ENCODE results near the gene ZNF606. TPM values are rescaled to one million over a fixed set of nuclear protein-coding genes. Genes with fewer than 3 reads are reported as not detected.
A peak's percentile ranks its signal among the peaks of the same experiment; 100 is the strongest.

Gene ZNF606
- total RNA-seq, 1 donor from 2014 or later: 39.1 TPM

GRCh38 chr19:57947088-57947418 lies 55.6 kb downstream of the ZNF606 start:
- H3K4me3 Mint-ChIP-seq: peak overlapping the region; percentile 98
- no peaks in the 10 kb centered on the region for H3K27me3 Mint-ChIP-seq
- no peak for TF ChIP-seq CTCF (conservative IDR thresholded peaks at IDR 0.05)
- H3K36me3 Mint-ChIP-seq: peaks cover 44% of the 10 kb centered on the region
- peaks cover 18% of the 10 kb centered on the region for H3K4me1 Mint-ChIP-seq (ENCODE audit: unreplicated experiment)
- no peak overlapping the region for H3K27ac Mint-ChIP-seq
- DNase-seq (ENCODE audit: extremely low spot score, unreplicated experiment): no peak
- H3K9me3 Mint-ChIP-seq: peaks cover 22% of the 10 kb centered on the region

- Mint-ChIP-seq H3K4me1 (ENCODE audit: unreplicated experiment) (peaks cover 18% of the 10 kb centered on the region), H3K9me3 (peaks cover 27% of the 10 kb centered on the region), H3K27me3 (no peaks in the 10 kb centered on the region), H3K36me3 (peaks cover 51% of the 10 kb centered on the region), H3K27ac (peak overlapping the region; percentile 30), H3K4me3 (peak overlapping the region; percentile 98)
- no peak for TF ChIP-seq CTCF (conservative IDR thresholded peaks at IDR 0.05)
- DNase-seq (ENCODE audit: extremely low spot score, unreplicated experiment): no peak
Measured at GRCh38 chr19:57946316-57946715, 56.3 kb downstream of the ZNF606 start.

DNA sequence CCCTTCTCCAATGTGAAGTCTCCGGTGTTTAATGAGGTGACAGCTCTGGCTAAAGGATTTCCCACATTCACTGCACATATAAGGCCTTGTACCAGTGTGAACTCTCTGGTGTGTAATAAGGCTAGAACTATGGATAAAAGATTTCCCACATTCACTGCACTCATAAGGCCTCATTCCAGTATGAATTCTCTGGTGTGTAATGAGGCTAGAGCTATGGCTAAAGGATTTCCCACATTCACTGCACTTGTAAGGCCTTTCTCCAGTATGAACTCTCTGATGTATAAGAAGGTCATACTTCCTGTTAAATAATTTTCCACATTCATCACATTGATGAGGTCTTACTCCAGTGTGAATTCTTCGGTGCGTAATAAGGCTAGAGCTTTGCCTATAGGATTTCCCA lies 61.0 kb downstream of the ZNF606 start:
- Mint-ChIP-seq H3K27ac (no peak overlapping the region), H3K9me3 (peaks cover 34% of the 10 kb centered on the region), H3K4me1 (ENCODE audit: unreplicated experiment) (peaks cover 10% of the 10 kb centered on the region), H3K27me3 (no peaks in the 10 kb centered on the region), H3K4me3 (no peak overlapping the region), H3K36me3 (peaks cover 76% of the 10 kb centered on the region)
- DNase-seq (ENCODE audit: extremely low spot score, unreplicated experiment): no peak
- TF ChIP-seq CTCF (conservative IDR thresholded peaks at IDR 0.05): no peak

DNA sequence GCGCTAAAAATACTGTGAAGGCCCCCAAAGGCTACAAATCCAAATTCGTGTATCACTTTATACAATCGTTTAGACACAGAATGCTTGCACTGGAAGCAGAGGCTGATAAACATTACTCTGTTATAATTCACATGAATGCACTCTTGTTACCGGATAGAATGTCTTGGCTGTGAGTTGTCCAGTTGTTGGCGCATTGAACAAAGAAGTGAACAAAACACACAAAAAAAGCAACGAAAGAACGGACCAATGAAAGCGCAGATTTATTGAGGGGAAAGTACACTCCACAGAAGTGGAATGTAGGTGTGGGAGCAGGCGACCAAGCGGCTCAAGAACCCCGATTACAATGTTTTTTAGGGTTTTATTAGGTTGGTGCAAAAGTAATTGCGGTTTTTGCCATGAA lies 66.9 kb downstream of the ZNF606 start:
- H3K4me1 Mint-ChIP-seq (ENCODE audit: unreplicated experiment): peaks cover 11% of the 10 kb centered on the region
- H3K9me3 Mint-ChIP-seq: peaks cover 31% of the 10 kb centered on the region
- DNase-seq (ENCODE audit: extremely low spot score, unreplicated experiment): no peak
- H3K27ac Mint-ChIP-seq: no peak overlapping the region
- H3K36me3 Mint-ChIP-seq: peaks cover 69% of the 10 kb centered on the region
- no peaks in the 10 kb centered on the region for H3K27me3 Mint-ChIP-seq
- no peak for TF ChIP-seq CTCF (conservative IDR thresholded peaks at IDR 0.05)
- H3K4me3 Mint-ChIP-seq: peak overlapping the region; percentile 97

- H3K9me3 Mint-ChIP-seq: peaks cover 31% of the 10 kb centered on the region
- no peaks in the 10 kb centered on the region for H3K27me3 Mint-ChIP-seq
Measured at GRCh38 chr19:57934820-57935665, 67.6 kb downstream of the ZNF606 start, which contains the start of gene ZNF418. ZNF418 (minus strand) TSS chr19:57935402; CDS start chr19:57933822, 1,580 bp downstream.

More at GRCh38 chr19:57934820-57935665, 67.6 kb downstream of the ZNF606 start, which contains the start of gene ZNF418:
- no peak for DNase-seq (ENCODE audit: extremely low spot score, unreplicated experiment)
- peaks cover 71% of the 10 kb centered on the region for H3K36me3 Mint-ChIP-seq
- TF ChIP-seq CTCF (conservative IDR thresholded peaks at IDR 0.05): no peak
- peak within 1 kb of the TSS; percentile 89 for H3K27ac Mint-ChIP-seq
- peak within 1 kb of the TSS; percentile 97 for H3K4me3 Mint-ChIP-seq
- H3K4me1 Mint-ChIP-seq (ENCODE audit: unreplicated experiment): peaks cover 11% of the 10 kb centered on the region
